HG03039 (cell line): ENCODE measurements around the gene CSK.

Experiments used
- ATAC-seq: cut with Tn5 transposase; IDR thresholded peaks from one replicate; pipeline ENCODE4 v1.9.1; 2021; ENCODE audit warnings: mild to moderate bottlenecking, moderate library complexity; ENCODE audit not compliant: unreplicated experiment

Gene CSK

DNA sequence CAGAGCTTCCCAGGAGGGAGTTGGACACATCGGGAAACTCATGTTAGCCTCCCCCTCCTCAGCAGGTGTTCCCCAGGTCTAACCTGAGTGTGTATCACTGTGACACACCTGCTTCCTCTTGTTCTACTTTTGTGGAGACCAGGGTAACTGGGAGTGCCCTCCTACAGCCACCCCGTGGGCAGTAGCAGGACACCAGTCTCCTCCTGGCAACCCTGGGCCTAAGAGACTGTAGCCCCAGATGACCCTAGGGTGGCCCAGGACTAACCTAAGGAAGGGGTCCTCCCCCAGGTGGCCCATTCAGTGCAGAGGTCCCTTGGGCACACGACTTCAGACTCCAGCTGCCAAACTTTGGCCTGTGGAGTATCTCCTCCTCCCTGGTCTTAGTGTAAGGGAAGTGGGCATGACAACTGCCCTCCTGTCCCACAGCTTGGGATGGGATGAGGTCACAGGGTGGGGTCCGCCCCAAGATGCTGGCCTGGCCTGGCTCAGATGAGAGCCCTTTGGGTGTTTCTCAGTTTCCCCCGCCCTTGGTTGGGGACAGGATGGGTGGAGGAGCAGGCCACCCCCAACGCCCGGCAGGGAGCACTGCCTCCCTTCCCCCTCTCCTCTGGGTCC, 4.8 kb downstream of the CSK start:
- ATAC-seq: no peak

DNA sequence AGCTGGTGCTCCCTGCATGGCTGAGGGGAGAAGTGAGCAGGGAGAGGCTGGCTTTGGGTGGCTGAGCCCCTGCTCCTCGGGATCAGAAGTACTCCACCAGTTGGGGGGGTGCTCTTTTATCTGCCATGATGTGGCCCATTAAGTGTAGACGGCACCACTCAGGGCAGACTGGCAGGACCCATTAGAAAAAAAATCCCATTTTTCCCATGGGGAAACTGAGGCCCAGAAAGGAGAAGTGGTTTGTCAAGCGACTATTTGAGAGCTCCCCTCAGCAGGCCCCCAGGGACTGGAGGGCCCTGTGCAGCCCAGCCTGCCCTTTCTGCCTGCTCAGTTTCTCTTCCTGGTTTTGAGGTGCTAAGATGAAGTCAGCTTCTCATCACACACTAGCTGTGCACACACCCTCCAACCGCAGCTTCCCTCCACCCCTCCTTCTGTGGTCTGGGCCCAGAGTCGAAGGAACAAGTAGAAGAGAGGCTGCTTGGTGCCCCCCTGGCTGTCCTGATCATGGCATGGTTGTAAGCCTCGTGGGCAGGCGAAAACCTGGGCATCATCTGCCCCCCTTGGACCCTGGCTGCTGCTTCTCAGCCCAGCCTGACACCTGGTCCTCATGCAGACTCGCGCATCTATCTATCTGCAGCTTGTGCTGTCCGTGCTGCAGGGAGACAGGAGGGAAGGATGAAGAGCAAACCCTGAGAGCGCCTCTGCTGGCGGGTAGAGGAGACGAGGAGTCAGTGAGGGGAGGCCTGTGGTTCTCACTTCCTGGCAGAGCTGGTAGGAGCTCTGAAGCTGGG, 5.6 kb downstream of the CSK start:
- ATAC-seq: peak; percentile 38

DNA sequence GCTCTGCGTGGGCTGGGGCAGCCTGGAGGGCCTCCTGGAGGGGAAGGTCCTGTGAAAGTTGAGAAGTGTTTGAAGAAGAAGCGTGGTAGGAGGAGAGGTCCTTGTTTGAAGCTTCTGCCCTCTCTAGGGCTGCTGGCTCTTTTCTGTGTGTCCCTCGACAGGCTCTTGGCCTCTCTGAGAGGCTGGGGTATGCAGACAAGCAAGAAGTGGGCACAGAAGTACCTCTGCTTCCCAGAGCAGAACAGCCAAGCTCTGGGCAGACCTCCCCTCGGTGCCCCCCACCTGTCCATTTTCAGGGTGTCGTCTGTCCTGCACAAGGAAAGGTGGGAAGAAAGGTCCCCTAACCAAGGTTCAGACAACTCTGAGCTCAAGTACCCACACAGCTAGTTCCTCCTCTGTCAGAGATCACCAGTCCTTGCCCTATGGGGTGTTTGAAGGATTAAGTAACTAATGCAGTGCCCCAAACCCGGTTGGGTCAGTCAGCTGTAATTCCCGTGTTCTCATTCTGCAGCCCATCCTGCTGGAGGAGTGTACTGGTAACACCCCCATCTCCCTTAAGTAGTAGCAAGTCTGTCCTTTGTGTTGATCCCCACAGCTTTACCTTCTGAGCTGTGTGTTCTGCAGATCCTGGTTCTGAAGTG, 6.3 kb downstream of the CSK start:
- ATAC-seq: no peak

DNA sequence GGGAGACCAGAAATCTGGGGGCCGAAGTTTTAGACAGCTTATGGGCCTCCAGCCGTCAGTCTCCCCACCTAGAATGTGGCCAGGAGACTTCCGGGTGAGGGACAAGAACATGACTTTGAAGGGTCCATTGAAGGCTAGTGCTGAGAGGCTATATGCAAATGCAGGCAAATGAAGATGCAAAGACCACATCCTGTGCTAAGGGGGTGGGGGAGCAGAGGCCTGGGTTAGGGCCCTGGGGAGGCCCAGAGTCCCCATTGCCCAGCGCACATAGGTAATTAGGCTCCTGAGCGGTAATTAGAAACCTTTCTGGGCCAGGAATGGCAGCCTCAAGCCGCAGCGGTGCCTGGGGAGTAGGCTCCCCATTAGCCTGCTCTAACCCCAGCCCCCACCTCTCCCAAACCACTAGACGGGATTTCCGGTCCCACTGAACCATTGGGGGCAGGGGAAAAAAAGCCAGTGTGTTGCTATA, 6.8 kb downstream of the CSK start:
- no peak for ATAC-seq

DNA sequence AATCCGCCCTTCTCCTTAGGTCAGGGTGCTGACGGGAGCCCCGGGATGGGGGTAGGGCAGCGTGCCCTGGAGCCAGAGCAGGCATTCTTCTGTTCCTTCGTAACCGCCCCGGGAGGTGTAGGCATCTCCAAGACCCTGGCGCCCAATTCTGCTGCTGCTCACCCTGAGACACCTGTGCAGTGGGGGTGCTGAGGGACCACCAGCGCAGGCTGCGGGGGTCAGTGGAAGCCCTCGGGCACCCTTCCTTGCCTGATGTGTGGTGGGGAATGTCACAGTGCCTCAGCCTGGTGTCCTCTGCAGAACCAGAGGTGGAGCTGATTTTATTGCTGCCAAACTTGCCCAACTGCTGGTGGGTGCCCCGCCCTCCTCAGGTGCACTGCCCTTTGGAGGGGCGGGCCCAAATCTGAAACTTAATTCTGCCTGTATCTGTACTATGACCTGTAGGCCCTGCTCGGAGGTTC, 7.3 kb downstream of the CSK start:
- ATAC-seq: no peak

DNA sequence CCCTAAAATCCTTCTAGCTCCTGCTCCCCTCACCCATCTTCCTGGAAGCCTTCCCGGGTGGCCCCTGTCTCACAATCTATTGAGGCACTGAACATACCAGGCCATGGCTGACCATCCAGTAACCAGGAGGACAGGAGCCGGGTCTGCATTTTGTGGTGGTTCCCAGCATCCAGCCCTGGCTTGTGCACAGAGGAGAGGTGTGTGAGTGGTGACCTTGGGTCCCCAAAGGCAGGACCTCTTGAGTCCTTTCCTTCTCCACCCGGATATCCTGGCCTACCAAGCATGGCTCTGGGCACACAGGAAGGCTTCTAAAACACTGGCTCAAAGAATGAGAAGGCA, 7.8 kb downstream of the CSK start:
- ATAC-seq: no peak

DNA sequence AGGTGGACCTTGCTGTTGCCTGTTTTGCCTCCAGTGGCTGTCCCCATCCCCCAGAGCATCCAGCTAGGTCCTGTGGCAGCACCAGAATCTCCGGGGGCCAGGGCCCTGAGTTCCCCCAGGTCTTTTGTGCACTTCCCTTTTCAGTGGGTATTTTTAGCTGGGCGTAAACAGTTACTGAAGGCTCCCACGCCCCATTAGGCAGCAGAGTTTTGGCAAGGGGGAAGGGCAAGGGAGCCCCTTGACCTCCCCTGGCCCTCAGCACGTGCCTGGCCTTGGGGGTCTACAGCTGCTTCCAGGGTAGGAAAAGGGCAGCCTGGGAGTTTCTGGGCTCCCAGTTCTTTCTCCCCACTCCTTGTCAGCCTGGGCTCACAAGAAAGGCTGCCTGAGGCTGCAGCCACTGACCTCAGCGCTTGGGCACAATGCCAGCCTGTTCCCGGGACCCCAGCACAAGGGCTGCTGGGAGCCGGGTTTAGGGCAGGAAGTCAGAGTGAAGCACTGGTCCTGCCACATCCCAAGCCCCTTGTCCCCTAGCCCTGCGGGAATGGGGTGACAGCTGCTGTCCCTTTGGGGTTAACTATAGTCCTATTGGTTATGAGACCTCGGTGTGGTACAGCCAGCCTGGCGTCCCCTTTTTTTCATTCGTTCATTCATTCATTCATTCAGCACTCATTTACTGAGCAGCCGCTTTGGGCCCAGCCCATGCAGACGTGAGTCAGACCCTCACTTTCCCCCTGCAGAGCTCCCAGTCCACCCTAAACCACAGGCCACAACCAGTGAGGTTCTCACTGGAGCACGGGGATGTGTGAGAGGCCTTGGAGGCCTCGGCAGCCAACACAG, 8.4 kb downstream of the CSK start:
- ATAC-seq: no peak

DNA sequence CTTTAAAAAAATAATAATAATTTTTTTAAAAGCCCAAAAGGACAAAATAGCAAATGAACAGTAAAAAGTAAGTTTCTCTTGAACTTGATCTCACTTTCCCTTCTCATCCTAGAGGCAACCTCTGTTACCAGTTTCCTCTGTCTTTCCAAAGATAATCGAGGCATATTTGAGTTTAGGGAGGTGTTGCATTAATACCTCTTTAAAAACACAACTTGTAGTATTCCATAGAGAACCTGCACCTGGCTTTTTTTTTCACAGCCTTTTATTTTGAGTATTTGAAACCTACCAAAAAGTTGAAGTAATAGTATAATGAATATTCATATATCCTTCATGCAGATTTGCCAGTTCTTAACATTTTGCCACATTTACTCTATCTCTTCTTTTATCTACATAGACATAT, 9.1 kb downstream of the CSK start:
- no peak for ATAC-seq

DNA sequence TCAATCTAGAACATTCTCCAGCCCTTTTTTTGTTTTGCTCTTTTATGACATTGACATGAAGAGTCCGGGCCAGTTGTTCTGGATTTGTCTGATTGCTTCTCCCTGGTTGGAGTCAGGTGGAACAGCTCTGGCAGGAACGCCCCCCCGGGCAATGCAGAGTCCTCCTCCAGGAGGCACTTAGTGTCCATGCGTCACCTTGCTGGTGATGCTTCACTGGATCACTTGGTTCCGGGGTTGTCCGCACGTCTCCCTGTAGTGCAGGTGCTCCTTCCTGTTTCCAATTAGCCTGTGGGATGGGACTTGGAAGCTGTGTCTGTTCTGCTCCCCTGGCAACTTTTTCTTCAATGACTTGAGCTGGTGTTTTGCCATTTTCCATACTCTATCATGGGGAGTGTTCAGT, 9.8 kb downstream of the CSK start:
- ATAC-seq: no peak

DNA sequence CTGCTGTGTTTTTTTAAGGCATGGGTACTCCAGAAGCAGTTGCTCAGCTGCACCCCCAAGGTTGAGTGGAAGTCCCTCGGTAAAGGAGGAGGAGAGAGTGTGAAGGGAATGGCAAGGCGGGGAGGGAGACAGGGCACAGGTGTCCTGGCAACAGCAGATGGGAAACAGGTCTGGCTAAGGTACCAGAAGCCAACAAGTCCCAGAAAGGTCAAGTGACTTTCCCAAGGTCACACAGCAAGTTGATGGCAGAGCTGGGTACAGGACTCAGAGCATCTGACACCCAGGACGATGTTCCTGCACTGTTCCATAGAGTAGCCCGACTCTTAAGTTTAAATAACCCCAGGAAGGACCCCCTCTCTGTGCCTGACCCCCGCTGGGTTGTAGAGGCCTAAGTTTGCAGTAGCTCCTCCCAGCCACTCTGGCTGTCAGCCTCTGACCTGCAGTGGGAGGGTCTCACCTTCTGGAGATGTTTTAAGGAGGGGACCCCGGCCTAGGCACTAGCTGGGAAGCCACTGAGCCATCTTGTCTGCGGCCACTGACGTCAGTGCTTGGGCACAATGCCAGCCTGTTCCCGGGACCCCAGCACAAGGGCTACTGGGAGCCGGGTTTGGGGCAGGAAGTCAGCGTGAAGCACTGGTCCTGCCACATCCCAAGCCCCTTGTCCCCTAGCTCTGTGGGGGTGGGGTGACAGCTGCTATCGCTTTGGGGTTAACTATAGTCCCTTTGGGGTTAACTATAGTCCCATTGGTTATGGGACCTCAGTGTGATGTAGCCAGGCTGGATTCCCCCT, 10.5 kb downstream of the CSK start:
- no peak for ATAC-seq

DNA sequence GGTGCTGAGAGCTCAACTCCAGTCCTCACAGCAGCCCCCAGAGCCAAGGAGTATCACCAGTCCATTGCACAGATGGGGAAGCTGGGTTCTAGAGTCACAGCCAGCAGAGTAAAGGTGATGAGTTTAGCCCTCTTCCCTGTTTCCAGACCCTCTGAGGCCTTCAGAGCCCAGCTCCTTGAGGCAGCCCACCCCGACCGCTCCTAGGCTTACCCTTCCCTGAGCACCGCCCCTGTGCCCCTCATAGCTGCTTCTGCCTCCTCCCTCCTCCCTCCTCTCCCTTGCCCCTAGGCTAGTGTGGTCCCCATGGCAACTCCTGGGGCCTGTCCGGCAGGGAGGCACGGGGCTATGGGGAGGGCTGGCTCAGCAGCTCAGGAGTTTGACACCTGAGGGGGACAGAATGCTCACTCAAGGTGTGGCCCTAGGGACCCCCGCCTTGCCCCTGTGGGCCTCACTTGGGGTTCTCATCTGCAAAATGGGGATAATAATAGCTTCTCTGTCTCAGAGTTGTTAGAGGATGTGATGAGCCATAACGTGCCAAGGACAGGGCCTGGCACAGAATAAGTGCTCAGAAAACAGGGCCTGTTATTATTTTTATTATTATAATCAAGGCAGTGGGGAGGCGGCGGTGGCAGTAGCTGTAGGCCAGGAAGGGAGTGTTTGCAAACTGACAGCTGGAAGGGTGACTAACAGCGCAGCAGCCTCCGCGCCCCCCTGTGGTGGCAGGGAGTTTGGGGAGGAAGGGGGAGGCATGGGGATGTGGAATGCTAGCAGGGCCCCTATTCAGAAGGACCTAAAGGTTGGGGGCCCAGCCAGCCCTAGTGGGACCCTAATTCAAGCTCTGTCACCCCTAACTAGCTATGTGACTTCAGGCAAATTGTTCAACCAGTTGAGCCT, 11.5 kb downstream of the CSK start:
- no peak for ATAC-seq

DNA sequence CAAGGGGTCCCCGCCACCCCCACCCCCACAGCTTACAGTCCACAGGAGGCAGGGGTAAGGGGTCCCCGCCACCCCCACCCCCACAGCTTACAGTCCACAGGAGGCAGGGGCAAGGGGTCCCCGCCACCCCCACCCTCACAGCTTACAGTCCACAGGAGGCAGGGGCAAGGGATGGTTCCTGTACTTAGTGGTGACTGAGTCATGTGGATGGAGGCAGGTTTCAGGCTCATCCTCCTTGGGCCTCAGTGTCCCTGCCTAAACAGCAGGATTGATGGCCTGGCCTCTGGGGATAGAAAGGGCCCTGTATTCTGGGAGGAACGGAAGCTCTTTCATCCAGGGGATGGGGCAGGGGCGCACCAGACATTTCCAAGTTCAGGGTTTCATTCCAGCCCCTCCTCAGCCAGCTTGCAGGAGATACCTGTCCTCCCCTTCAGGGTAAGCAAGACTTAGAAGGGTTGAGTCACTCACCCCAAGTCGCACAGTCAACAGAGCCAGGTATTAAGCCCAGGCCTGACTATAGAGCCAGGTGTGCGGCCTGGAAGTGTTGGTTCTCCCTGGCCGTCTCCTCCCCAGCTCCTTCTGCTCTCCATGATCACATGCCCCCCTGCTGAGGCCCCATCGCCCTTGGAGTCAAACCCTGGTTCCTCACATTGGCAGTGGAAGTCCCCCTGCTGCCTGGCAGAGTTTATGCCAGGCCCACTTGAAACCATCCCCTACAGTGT, 12.5 kb downstream of the CSK start:
- no peak for ATAC-seq

DNA sequence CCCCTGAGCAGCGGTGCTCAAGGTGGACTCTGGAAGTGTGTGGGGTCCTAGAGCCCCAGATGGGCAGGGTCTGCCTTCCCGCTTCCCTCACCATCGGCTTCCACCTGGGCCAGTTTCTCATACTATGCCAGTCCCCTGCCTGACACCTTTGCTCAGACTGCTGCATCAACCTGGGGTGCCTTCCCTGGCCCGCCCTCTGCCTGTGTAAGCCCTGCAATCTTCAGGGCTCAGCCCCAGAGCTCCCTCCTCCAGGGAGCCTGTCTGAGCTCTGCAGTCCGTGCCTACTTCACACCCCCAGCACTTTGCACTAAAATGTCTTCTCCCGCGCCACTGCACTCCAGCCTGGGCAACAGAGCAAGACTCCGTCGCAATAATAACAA, 13.1 kb downstream of the CSK start:
- ATAC-seq: no peak

DNA sequence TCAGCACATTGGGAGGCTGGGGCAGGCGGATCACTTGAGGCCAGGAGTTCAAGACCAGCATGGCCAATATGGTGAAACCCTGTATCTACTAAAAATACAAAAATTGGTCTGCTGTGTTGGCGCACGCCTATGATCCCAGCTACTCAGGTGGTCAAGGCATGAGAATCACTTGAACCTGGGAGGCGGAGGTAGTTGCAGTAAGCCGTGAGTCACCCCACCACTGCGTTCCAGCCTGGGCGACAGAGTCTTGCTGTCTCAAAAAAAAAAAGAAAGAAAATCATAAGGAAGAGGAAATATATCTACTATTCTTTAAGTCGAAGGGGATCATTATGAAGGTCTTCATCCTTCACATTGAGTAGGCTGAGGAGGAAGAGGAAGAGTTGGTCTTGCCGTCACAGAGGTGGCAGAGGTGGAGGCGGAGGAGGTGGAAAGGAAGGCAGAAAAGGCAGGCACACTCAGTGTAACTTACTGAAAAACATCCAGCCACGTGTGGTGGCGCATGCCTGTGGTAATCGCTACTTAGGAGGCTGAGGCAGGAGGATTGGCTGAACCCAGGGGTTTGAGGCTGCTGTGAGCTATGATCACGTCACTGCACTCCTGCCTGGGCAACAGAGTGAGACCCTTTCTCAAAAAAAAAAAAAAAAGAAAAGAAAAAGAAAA, 14.2 kb downstream of the CSK start:
- no peak for ATAC-seq

DNA sequence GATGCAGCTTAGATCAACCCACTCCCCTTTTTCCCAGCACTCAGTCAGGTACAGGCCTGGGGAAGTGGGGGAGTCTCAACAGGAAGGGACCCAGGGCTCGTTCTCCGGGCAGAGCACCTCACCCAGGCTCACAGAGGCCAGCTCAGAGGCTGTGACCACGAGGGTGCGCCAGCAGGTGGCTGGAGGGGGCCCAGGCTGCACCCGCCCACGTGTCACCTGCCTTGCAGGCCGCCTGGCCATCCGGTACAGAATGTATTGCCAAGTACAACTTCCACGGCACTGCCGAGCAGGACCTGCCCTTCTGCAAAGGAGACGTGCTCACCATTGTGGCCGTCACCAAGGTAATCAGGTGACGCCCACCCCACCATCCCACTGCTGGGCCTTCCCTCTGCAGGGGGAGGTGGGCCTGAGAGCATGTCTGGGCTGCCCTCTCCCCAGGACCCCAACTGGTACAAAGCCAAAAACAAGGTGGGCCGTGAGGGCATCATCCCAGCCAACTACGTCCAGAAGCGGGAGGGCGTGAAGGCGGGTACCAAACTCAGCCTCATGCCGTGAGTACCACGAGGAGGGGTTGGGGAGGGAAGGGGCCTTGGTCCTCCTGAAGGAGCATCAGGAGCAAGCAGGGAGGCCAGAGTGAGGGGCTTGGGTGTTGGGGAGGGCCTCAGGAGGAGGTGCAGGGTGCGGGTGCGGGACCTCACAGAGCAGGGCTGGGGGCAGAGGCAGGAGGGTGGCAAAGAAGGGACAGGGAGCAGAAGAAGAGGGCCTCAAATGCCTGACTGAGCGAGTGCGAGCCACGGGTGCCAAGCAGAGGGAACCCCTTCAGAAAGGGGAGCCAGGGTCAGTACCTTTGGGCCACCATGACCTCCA, 16.7 kb downstream of the CSK start:
- no peak for ATAC-seq

DNA sequence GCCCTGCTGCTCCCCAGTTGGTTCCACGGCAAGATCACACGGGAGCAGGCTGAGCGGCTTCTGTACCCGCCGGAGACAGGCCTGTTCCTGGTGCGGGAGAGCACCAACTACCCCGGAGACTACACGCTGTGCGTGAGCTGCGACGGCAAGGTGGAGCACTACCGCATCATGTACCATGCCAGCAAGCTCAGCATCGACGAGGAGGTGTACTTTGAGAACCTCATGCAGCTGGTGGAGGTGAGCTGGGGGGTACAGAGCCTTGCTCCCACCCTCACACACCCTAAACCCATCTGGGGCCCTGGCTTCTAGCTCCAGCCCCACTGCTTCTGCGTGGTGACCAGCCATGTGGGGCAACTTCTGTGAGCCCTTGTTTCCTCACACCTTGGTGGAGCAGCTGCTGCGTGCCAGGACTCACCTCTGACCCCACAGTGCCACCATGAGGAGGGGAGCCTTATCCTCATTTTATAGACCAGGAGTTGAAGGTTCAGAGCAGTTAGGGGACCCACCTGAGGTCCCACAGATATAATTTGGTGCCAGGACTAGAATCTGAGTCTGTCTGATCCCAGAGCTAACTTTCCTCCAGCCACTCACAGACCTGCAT, 17.5 kb downstream of the CSK start:
- ATAC-seq: no peak
